ENCODE measurements around the gene BLOC1S5.

DNA sequence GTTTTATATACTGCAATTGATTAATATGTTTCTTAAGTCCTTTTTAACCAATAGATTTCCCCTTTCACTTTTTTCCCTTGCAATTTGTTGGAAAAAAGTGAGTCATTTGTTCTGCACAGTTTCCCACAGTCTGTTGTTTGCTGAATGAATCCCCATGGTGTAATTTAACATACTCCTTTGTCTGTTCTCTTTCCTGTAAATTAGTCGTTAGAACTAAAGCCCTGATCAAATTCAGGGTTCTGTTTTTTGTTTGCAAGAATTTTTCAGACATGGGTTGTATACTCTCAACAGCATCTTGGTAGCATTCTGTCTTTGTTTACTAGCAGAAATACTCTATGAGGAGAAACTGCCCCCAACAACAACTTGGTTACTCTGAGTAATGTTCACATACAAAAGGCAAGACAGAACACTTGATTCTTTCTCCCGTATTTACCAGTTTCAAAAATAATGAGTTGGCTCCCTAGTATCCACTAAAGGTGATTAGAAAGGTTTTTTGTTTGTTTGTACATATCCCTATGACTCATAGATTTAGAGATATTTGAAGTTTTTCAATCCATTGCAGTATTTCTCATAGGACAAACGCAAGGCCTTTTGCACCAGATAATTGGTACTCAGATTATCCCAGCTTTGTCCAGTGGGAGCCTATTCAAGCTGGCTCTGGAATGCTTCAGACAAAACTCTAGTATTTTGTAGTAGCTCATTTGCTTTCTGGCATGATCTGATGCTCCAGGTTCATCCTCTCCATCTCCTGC is 16.5 kb downstream of the BLOC1S5 start:
- TF ChIP-seq POLR2AphosphoS5 (IDR thresholded peaks at IDR 0.05; ENCODE audit: low read depth, low read length): no peak
- TF ChIP-seq, protein P1, sequence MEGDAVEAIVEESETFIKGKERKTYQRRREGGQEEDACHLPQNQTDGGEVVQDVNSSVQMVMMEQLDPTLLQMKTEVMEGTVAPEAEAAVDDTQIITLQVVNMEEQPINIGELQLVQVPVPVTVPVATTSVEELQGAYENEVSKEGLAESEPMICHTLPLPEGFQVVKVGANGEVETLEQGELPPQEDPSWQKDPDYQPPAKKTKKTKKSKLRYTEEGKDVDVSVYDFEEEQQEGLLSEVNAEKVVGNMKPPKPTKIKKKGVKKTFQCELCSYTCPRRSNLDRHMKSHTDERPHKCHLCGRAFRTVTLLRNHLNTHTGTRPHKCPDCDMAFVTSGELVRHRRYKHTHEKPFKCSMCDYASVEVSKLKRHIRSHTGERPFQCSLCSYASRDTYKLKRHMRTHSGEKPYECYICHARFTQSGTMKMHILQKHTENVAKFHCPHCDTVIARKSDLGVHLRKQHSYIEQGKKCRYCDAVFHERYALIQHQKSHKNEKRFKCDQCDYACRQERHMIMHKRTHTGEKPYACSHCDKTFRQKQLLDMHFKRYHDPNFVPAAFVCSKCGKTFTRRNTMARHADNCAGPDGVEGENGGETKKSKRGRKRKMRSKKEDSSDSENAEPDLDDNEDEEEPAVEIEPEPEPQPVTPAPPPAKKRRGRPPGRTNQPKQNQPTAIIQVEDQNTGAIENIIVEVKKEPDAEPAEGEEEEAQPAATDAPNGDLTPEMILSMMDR (IDR thresholded peaks at IDR 0.05): no peak
